HG03196 (cell line): ENCODE measurements around the gene PRKAR2A.
"Not testable (repeated sequence)": the region's sequence is repeated elsewhere in the genome, so short reads cannot be mapped to it uniquely, and the experiment has no call there.

ENCODE experiments used
- ATAC-seq: cut with Tn5 transposase; IDR thresholded peaks from one replicate; pipeline ENCODE4 v1.9.1; 2021; ENCODE audit not compliant: unreplicated experiment

PRKAR2A gene

DNA sequence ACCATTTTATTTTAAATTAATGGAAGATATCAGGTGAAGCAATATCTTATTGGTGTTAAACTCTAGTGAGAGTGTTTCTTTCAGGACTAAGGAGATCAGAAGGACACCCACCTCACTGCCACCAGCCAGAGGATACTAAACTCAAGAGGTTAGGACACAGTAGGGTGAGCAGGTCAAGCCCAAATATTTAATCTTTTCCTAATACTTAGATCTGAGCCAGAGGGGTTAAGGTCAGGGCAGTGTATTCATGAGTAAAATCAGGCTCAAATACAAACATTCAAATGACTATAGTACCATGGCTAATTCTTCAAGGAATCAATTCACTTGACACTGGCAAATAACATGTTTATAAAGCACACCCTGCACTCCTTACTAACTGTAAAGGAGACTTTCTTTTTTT, 65.6 kb downstream of the PRKAR2A start:
- no peak for ATAC-seq

DNA sequence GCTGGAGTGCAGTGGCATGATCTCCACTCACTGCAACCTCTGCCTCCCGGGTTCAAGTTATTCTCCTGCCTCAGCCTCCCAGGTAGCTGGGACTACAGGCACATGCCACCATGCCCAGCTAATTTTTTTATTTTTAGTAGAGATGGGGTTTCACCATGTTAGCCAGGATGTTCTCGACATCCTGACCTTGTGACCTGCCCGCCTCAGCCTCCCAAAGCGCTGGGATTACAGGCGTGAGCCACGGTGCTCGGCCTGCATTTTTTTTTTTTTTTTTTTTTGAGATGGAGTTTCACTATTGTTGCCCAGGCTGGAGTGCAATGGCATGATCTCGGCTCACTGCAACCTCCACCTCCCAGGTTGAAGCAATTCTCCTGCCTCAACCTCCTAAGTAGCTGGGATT, 69.1 kb downstream of the PRKAR2A start:
- not testable (repeated sequence) for ATAC-seq

DNA sequence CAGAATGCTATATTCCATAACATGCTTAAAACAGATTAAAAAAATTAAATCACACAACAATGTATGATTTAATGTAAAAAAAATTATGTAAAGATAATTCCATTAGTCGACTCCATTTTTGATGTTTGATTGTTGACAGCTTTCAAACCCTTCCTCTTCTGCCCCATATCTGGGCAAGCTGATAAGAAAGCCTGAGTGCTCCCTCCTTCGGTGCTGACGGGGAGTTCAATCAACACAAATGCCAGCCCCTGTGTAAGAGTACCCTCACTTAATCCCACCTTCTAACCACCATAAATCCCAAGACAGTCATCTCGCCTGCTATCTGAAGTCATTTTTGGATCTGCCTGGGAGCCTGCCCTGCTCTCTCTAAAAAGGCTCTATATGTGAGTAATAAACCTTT, 70.8 kb downstream of the PRKAR2A start:
- ATAC-seq: no peak

DNA sequence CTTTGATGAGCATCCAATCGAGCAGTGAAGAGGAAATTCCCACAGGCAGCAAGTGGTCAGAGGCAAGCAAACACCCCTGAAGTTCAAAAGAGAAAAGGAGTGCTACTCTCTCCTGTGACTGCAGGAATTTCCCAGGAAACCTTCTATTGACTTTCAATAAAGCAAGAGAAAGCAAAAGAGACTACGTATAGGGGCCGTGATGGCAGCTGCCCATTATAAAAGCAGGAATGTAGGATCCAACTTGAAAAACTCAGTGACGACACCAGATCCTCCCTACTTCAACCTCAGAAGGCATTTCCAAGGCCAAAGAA, 77.5 kb downstream of the PRKAR2A start:
- ATAC-seq: no peak

DNA sequence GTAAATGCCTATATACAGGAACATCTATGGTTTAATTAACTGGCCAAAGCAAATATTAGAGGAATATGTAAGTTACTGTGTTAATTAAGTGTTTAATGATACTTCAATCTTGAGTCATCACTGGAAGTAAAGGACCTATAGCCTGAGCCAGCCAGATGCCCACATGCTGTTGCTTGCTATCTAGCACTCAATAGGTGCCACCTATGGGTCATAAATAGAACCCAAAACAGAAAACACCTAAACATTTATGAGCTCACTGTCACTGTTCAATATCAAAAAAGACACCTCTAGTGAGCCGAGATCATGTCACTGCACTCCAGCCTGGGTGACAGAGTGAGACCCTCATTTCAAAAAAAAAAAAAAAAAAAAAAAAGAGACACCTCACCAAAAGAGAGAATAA, 82.3 kb downstream of the PRKAR2A start:
- no peak for ATAC-seq

DNA sequence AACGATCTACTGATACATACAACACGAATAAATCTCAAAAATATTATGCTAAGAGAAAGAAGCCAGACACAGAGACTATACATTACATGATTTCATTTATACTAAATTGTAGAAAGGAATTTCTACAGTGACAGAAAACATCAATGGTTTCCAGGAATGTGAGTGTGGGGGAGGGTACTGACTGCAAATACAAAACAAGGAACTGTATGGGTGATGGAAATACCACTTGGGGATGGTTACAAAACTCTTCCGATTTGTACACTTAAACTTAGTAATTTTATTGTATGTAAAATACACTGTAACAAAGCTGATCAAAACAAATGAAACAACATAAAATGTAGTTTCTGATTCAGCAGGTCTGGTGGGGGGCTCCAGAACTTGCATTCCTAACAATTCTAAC, 84.9 kb downstream of the PRKAR2A start:
- no peak for ATAC-seq

DNA sequence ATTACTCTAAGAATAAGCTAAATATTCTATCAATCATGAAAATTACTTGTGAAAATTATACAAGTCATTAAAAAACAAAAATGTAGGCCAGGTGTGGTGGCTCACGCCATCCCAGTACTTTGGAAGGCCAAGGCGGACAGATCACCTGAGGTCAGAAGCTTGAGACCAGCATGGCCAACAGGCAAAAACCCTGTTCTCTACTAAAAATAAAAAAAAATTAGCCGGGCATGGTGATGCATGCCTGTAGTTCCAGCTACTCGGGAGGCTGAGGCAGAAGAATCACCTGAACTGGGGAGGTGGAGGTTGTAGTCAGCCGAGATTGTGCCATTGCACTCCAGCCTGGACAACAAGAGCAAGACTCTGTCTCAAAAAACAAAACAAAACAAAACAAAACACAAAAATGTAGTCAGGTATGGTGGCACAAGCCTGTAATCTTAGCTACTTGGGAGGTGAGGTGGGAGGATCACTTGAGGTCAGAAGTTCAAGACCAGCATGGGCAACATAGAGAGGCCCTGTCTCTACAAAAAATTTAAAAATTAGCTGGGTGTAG, 87.6 kb downstream of the PRKAR2A start:
- ATAC-seq: not testable (repeated sequence)

DNA sequence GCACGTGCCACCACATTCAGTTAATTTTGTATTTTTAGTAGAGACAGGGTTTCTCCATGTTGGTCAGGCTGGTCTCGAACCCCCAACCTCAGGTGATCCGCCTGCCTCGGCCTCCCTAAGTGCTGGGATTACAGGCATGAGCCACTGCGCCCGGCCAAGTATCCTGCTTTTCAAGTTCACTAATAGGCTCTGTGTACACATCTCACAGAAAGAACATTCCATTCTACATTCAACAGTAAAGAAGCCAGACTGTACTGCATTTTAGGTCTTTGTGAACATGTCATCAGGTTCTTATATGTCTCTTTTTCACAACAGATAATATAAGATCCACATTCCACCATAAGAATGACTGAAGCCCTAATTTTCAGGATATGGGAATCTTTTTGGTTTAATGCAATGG, 88.1 kb downstream of the PRKAR2A start:
- not testable (repeated sequence) for ATAC-seq

DNA sequence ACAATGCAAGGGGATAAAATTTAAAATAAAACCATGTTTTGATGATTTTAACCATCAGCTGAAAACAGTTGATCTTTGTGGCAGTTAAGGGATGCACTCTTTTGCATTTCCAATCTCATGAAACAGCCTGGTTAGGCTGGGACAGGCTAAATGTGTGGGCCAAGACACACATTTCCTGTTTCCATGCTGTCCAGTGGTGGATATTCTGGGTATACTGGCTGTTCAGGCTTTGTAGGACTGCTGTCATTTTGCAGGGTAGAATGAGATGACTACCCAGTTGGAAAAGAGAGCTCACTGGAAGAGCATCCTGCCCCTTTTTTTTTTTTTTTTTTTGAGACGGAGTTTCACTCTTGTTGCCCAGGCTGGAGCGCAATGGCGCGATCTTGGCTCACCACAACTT, 88.6 kb downstream of the PRKAR2A start:
- no peak for ATAC-seq

DNA sequence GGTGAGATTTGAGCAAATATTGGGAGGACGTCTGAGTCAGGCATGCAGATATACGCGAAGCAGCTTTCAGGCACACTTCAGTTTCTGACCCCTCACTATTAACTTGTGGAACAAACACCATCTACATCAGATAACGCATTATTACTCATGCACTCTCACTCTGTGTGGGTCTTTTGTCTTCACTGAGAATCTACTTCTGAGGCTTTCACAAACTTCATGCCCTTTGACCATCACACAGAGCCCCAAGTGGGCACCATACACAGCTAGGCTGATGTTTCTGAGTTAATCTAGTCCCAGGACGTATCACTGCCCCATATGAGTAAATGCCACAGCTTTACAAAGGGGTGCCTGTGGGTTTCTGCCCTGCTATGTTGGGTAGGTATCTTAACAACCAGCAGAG, 91.0 kb downstream of the PRKAR2A start:
- no peak for ATAC-seq

DNA sequence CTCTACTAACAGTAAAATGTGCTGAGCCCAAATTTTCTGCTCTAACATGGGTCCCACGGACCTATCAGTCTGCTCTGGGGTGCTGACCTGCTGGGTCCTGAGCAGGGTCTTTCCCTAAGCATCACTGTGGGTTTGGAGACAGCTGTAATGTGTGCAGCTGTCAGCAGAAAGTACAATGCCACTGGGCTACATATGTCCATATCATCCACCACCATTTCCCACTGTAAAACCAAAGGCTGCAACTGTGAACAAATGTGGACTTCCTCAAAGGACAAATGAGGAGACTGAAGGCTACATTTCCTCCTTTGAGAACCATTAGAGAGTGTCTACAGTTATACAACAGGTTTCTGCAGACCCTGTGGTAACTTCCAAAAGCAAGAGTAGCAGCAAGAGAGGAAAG, 96.8 kb downstream of the PRKAR2A start:
- no peak for ATAC-seq

DNA sequence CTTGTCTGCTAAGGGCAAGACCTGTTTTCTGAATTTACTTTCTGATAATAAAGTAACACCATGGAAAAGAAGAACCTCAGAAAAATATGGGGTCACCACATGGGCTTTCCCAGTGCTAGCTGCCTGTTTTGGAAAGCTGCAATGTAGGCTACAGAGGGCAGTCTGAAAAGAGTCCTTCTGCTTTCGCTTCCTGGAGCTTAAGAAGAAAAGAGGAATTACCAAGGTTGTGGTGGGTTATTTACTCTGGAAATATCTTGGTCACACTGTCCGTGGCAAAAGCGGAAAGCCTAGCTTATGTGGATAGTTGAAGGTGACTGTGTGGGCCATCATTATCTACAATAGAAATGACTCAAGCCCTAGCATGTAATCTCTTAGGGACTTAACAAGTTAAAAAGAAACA, 98.9 kb downstream of the PRKAR2A start:
- no peak for ATAC-seq

DNA sequence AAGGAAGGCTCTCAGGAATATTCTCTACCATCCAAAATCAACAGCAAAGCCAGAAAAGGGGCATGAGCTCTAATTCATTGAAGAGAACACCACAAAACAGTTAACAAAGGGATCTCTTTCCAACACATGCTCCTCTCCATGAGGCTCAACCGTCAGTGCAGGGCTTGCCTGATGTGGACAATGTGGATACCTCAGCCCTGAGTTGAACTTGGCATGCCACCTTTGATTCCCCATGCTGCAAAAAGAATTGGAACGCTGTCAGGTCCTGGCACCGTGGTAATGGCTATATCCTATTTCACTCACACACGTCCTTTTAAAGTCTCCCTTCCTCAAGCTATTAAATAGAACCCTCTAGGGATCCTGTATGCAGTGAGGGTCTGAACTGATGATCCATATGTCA, 100.0 kb downstream of the PRKAR2A start:
- ATAC-seq: no peak

DNA sequence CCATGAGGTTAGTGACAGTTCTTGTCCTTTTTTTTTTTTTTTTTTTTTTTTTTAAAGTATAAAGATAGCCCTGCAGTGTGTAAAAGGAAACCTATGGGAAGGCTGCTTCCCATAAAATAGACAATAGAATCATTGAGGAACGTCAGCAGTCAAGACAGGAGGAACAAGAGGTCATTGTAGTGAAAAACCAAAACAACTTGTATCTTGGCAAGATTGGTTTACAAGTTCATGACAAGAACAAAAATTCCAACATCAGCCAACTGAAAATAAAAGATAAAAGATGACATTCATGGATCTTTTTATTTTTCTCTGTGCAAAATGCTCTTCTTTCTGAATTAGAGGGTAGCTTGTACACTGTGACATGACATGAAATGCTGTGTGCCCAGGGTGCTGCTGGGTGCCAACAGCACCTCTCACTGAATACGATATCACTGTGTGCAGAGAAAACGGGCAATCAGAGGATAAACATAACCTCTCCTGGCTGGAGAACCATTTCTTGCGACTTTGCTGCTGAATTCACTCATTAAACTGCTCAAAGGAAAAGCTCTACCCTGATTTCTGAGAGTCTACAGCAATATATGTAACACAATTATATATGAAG, 100.6 kb downstream of the PRKAR2A start:
- ATAC-seq: no peak

DNA sequence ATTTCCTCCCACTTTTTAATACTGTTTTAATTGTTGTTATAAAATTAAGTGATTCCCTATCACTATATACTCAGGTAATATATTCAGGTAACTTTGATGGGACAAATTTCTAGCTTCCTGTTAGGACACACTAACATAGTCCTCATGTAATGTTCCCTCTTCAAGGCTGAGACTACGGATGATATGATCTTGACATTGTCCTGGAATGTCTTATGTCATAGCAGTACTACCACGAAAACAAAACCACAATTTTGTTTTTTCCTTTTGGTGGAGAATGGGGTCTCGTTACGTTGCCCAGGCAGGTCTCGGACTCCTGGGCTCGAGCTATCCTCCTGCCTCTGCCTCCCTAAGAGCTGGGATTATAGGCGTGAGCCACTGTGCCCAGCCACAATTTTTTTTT, 103.9 kb downstream of the PRKAR2A start:
- ATAC-seq: no peak

DNA sequence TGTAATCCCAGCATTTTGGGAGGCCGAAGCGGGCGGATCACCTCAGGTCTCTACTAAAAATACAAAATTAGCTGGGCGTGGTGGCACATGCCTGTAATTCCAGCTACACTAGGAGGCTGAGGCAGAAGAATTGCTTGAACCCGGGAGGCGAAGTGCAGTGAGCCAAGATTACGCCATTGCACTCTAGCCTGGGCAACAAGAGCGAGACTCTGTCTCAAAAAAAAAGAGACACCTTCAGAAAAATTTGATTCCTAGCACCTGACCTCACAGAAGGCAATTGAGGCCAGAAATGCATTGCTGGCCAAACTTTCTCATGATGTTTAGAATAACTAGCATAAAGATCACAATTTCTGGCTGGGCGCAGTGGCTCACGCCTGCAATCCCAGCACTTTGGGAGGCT, 106.4 kb downstream of the PRKAR2A start:
- ATAC-seq: not testable (repeated sequence)

DNA sequence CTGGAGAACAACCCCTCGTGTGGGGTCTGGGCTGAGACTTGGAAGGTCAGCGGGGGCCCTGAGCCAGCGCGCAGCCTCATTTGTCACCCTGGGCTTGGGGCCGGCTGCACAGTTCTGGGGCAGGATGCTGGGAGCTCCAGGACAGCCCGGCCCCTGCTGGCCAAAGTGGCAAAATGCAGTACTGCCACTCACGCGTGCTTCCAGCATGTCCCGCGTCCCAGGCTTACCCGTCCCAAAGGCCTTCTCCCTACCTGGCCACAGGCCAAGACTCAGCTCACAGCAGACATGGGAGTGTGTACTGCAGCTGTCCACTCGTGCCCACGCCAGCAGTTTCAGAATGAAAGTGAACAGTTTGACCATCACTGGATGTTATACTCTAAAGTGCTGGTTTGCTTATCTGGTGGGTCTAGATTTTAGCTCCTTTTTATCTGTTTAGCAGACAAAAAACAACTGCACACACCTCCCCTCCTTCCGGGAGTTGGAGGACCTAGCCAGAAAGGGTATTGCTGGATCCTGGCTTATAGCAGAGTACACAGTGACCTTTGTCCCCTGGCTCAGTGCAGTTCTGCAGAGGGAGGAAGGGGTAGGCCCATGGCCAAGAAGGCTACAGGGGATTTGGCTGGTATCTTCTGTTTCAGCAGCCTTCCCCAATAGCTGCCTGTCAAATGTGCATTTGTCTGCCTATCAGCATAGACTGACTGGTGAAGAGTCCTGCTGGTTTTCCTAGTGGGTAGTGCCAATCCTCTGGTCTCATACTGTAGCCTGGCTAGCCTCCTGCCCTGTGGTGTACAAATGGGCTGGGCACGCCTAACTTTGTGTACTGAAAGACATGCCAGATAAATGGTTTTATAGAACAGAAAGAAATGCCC, 107.5 kb downstream of the PRKAR2A start:
- ATAC-seq: no peak

DNA sequence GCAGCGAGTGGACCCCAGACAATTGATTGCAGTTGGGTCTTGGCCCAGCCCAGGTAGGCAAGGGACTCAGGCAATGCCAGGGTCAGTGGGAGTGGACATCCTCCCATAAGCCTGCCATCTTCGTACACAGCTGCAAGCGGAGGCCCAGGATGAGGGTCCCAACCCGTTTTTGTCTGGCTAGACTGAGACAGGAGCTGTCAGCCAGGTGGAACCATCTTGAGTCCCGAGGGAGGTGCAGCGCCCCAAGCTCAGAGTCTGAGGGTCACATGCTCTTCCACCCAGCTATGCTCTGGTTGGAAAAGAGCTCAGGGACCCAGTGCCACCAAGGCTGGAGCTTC, 108.1 kb downstream of the PRKAR2A start:
- no peak for ATAC-seq

DNA sequence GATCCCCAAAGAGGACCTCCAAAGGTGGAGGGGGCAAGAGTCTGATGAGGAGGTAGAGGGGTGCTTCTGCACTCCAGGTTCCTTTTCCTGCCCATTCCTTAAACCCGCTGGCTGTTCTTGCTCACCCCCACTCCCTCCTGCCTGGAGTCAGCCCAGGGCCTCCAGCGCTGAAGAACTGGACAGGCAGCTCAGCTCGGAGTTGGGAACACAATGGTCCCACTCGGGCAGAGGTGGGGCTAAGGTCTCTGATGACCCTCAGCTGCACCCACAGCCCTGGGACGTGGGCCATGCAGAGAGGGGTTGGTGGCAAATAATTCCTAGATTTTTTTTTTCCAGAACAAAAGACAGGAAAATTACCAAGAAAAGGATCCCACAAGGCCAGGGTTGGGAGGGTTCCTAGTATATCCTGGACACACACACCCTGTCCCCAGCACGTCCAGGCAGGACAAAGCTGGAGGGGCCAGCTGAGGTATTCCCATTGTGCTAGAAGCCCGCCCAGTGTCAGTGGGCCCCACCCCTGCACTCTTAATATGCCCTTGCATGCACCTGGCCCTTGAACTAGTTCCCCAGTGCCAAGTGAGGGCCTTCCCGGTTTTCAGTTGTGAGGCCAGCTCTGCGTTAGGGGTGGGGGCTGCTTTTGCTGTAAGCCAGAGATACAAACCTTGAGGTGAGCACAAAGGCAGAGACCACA, 108.6 kb downstream of the PRKAR2A start:
- ATAC-seq: no peak

DNA sequence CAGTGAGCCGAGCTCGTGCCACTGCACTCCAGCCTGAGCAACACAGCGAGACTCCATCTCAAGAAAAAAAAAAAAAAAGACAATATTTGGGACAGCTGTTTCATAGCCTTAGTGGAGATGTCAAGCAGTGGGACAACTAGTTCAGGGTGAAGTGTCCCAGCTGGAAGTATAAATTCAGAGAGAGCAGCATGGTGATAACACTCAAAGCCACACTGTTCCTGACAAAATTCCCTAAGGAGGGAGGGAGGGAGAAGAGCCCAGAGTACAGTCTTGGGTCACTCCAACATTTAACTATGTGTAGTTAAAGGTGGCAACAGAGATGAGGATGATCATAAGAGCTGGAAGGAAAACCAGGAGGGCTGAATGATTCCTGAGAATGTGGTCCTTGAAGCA, 109.5 kb downstream of the PRKAR2A start:
- ATAC-seq: no peak

DNA sequence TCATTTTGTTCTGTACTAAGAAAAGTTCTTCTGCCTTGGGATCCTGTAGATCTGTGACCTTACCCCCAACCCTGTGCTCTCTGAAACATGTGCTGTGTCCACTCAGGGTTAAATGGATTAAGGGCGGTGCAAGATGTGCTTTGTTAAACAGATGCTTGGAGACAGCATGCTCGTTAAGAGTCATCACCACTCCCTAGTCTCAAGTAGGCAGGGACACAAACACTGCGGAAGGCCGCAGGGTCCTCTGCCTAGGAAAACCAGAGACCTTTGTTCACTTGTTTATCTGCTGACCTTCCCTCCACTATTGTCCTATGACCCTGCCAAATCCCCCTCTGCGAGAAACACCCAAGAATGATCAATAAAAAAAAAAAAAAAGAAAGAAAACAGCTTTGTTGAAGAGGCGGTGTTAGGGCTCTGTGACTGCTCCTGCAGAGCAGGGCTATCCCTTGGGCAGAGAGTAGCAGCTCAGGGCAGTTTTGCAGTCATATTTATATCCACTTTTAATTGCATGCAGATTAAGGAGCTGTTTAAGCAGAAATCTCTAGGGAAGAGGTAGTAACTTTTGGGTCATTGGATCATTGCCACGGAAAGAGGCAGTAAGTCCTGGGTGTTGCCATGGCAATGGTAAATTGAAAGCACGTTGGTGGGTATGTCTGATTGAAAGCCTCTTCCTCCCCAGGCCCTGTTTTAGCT, 112.5 kb downstream of the PRKAR2A start:
- not testable (repeated sequence) for ATAC-seq

DNA sequence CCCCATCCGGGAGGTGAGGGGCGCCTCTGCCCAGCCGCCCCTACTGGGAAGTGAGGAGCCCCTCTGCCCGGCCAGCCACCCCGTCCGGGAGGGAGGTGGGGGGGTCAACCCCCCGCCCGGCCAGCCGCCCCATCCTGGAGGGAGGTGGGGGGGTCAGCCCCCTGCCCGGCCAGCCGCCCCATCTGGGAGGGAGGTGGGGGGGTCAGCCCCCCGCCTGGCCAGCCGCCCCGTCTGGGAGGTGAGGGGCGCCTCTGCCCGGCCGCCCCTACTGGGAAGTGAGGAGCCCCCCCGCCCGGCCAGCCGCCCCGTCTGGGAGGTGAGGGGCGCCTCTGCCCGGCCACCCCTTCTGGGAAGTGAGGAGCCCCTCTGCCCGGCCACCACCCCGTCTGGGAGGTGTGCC, 113.1 kb downstream of the PRKAR2A start:
- not testable (repeated sequence) for ATAC-seq
